GM18909 (cell line): ENCODE results near the gene LLGL2.

Source experiments
- ATAC-seq: cut with Tn5 transposase; IDR thresholded peaks from one replicate; pipeline ENCODE4 v1.9.1; 2021; ENCODE audit warnings: mild to moderate bottlenecking; ENCODE audit not compliant: unreplicated experiment, poor library complexity

The LLGL2 gene

DNA sequence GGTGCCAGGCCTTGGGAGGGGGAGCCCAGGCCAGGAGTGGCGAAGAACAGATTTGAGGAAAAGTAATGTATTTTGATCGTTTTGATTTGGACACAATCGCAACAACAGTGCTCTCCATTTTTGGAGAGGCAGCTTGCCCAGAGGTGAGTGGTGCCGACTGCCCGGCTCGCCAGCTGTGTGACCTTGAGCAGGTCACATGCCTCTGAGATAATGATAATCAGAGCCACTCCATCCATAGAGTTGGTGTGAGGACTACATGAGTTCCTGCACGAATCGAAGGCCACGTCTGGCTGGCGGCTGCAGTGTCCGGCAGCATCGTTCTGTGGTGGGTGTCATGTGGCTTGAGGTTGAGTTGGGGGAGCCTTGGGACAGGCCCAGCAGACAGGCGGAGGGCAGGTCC lies 20.7 kb downstream of the LLGL2 start:
- ATAC-seq, result no peak

DNA sequence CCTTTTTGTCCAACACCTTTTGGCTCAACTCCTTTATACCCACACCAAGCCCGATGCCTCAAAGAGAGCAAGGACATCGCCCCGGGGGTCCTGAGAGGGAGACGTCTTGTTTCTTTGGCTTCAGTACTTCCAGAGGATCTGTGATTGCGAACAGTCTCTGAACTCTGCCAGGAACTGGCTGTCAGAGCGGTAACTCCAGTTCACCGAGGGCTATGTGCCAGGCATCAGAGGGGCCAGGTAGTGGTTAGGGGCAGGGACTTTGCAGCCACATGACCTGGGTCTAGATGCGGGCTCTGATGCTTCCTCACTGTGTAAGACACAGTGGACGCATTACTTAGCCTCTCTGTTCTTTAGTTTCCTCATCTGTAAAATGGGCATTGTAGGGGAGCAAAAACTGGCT lies 21.6 kb downstream of the LLGL2 start:
- ATAC-seq, result no peak

- ATAC-seq, result no peak
These were observed 23.3 kb downstream of the LLGL2 start for GRCh38 chr17:75548813-75549212.

DNA sequence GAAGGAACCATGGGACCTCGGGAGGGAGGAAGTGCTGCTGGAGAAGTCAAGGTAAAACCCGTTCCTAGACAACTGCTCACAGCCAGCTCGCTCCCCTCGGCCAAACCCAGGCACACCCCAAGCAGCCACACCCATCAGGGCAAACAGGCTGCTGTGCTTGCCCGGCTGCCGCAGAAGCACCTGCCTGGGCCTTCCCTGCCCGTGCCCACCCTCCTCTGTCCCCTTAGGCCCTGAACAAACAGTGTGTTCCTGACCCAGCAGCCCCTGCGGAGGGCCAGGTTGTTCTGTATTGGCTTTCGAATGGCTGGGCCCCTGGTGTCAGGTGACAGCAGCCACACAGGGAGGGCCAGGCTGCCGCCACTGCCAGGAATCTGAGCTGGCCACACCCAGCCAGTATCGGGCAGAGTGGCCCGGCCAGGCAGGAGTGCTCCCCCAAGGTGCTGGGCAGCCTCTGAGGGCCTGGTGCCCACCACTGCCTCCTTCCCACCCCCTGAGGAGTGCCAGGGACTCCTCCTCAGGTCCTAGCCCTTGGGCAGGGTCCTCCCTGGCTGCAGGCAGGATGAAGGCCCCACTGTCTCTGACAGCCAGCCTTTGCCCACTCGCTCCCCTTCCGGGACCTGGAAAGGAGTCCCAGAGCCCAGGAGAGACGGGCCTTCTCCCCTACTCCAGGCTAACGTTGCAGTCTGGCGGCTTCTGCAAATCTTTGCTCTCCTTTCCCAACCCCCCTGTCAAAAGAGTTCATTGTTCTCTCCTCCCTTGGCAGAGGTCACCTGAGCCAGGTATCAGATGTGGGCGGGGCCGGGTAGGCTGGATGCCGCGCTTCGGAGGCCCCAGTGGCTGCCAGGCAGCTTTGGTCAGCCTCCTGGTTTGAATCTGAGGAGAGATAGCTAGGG lies 24.0 kb downstream of the LLGL2 start:
- no peak for ATAC-seq

DNA sequence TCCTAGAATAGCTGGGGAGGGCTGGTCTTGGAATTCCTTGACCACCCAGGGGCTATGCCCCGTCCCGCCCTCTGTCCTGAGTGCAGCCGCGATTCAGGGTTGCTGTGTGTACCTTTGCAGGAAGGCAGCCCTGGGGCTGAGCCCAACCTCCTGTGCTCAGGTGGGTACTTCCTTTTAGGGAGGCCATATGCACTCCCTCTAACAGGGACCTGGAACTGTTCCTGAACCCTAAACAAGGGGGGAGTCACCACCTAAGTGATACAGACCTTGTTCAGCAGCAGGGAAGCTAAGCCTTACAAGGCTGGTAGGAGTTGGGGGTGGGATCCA lies 24.6 kb downstream of the LLGL2 start:
- ATAC-seq, result no peak

DNA sequence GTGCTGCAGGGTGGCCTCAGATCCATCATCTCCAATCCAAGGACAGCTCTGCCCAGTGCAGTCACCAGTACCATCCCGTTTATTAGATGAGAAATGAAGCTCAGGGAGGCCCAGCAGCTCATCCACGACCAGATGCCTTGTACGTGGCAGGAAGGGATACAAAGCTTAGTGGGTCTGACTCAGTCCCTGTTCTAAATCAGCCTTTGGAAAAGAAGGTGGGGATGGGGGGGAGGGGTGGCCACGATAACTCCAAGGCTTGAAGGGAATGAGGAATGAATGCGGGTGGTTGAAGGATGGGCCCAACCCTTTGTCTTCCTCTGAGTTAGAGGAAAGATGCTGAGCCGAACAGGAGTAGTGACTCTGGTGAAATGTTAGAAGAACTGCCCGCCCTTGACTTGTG lies 25.8 kb downstream of the LLGL2 start:
- ATAC-seq, result no peak

GRCh38 chr17:75552425-75553294 lies 27.2 kb downstream of the LLGL2 start:
- ATAC-seq, result no peak

- ATAC-seq, result no peak
These were observed 28.0 kb downstream of the LLGL2 start for GRCh38 chr17:75553295-75554110.

DNA sequence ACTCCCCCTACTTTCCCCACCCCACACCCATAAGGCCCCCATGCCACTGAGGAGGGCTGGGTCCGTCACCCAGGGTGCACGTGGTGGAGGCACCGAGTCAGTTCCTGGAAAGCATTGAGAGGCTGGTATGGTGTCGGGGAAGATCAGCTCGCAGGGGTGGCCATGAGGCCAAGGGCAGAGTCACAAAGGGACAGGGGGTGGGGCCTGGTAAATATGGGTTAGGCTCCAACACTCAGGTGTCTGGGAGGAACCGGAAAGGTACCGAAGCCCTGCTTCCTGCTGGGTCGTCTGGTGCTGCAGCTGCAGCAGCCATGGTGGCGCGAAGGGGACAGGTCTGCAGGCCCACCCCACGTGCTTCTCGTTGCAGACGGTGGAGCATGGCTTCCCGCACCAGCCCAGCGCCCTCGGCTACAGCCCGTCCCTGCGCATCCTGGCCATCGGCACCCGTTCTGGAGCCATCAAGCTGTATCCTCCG lies 30.2 kb downstream of the LLGL2 start:
- no peak for ATAC-seq

DNA sequence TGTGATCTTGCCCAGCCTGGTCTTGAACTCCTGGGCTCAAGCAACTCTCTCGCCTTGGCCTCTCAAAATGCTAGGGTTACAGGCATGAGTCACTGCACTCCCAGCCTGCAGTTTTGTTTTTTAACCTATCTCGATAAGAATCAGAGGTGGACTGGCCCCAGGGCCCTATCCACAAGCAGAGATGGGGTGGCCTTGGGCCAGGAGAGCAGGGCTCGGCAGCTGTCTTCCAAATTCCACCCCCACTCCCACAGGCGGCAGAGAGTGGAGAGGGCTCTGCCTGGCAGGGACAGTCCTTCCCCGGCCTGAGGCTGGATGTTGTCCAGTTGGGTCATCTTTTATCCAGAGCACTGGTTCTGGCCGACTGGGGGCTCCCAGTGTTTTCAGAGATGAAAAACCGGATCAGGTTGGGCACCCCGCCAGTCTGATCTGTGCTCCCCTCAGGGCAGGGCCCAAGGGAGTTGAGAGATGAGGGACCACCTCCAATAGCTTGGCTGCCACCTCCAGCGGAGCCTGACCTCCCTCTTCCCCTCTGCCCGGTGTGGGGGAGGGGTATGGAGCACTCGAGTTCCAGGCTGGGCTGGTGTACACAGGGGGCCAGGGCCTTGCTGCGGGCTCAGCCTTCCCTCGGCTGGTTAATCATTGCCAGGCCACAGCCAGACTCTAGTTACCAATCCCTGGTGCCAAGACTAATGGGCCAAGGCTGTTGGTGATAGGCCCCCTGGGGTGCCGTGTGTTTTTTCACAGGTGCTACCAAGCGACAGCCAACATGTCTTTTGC lies 31.8 kb downstream of the LLGL2 start:
- ATAC-seq, result no peak

- ATAC-seq, result no peak
These were observed 32.6 kb downstream of the LLGL2 start for GRCh38 chr17:75557852-75558665.

GRCh38 chr17:75558666-75559530 lies 33.4 kb downstream of the LLGL2 start:
- no peak for ATAC-seq

DNA sequence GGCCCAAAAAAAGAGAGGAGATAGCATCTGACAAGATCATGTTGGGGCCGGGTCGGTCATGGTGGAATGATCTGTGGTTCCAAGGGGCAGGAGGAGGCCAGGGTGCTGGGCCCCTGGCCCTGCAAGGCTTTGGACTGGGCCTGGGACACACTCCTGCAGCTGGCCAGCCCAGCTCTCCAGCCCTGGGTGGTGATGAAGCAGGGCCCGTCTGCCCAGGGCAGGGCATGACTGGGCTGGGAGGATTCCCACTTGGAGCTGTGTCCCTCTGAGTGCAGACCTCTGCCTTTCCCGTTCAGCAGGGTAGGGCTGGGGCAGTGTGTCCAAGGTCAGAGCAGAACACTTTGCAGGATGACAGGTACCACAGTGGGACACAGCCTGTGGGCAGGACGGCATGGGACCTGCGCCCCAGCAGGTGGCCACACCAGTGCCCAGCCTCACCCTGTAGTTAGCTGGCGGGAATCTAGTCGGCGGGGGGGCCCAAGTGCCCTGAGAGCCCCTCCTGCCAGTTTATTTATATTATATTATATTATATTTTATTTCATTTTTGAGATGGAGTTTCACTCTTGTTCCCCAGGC lies 34.5 kb downstream of the LLGL2 start:
- ATAC-seq, result no peak

DNA sequence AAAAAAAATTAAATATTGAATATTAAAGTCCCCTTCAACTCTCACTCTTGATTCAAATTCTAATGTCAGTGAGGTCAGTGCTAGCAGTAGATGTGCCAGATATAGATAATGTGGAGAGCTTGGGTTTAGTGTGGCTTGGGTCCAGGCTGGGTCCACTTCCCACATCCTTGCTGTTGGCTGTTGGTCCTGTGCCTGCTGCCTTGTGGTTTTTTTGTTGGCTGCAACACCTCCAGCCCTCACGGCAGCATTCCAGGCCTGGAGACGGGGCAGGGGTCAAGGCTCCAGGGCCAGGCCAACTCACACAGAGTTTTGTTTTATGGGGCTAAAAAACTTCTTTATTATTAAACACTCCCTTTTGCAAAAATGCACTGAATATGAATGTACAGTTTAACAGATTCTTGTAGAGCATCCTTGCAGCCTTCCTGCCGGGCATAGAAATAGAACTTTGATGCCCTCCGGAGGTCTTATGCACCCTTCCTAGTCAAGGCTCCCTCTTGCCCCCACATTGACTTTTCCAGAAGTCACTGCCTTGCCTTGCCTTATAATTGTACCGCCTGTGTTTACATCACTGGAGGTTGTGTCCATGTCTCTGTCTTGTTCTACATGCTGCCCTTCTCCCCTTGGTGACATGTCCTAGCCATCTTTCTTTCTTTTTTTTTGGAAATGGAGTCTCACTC lies 36.6 kb downstream of the LLGL2 start:
- no peak for ATAC-seq

- no peak for ATAC-seq
These were observed 37.7 kb downstream of the LLGL2 start for GRCh38 chr17:75563063-75563758.

DNA sequence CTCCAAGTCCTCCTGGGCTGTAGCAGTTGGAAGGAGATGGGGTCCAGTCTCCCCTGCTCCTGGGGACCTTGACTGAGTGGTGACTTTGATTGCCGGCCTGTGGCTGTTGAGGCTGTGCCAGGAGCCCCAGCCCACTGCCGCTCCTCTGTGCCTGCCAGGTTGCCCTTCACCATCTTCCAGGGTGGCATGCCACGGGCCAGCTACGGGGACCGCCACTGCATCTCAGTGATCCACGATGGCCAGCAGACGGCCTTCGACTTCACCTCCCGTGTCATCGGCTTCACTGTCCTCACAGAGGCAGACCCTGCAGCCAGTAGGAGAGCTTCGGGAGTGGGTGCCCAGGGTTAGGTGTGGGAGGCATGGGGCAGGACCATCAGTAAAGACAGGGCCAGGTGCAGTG lies 38.7 kb downstream of the LLGL2 start:
- no peak for ATAC-seq

- no peak for ATAC-seq
These were observed 39.6 kb downstream of the LLGL2 start for GRCh38 chr17:75565066-75565465.
